DMS53 (cell line): ENCODE measurements around the gene SKIDA1.

Source experiments
- DNase-seq: peaks from one replicate; lab custom pipeline; 2025; lab: John Stamatoyannopoulos, UW

SKIDA1 gene

DNA sequence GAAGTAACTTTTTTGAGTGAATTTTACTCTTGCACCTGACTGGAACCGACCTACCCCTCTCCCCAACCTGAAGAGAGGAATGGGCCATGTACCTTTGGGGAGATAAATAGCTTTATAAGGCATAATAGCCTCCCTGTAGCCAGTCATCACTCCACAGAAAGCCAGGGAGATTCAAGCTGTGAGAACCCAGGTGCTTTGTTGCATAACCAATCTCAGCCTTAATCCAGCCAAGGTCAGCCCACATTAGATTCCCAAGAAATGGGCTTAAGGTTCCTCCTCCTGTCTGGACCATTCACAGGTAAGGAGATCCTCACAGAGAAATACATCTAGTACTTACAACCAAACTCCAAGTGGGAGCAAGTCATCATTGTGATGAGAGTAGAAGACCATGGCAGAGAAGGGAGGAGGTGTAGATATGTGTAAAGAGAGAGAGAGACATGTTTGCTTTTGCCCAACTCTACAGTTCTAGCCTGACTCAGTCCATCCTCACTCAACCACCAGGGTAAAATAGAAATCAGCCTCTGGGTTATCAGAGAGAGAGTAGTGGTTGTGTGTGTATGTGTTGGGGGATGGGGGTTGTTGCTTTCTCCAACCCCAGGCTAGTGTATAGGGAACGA, 23.6 kb downstream of the SKIDA1 start:
- DNase-seq: no peak

DNA sequence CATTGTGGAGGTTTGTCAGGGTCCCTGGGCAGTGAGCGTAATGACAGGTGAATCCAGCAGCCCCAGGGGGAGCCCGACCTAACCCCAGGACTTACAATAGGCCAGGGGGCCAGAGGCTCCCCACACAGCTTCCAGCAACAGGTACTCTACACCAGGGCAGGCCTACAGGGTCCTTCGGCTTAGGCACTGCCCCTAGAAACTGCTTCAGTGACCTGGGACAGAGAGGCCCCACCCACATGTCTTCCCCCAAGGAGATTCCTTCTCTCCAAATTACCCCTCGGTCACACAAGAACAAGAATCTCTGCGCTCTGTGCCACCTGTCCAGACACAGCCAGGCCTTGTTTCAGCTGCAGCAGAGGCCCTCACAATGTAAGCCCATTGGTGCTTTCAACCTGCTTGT, 24.4 kb downstream of the SKIDA1 start:
- no peak for DNase-seq

DNA sequence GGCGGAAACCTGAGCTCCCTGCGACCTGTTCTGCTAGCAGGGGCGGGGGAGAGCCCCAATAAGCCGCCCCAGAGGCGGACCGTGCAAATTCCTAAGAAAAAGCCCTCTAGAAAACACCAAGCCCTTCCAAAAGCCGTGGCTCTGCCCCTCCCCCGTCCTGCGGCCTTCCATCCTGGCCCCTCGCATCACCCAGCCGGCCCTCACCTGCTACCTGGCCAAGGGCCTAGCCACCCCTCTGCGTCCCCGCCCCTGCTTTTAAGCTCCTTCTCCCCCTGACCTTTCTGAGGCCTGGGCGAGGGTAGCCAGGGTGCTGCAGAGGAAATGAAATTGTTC, 24.9 kb downstream of the SKIDA1 start:
- no peak for DNase-seq

DNA sequence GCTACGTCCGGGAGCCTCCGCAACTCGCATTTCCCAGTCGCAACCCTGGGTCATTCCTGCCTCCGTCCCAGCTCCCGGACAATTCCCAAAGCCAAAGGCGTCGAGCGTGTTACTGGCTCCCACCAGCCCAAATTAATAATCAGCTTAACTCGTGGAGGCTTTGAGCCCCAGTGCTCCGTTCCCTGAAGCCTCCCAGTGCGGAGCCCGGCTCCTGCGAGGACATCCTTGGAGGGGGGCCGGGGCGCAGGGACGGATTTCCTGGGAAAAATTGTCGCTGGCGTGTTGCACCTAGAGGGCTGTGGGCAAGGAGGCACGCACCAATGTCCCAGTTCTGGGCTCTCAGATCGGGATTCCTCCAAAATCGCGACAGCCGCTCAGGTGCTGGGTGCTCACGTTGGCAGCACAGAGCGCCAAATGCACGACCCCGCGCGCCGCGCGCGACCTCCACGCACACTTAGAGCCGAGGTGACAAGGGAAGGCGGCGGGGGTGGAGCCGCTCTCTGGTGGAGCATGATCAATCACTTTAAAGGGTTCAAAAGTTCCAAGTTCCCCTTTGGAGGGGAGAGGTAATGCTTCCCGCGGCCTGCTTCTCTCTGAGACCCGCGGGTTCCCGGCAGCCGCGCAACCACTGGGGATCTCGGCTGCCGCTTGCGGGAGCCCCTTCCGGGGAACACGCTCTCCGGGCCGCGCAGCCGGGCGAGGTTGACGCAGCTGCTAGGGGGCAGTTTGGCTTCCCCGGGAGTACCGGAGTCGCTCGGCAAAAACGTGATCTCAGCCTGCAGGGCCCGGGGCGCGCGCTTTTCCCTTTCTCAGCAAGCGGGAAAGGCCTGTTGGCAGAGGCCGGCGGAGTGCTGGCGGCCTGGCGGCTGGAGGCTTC, 25.5 kb downstream of the SKIDA1 start:
- no peak for DNase-seq

DNA sequence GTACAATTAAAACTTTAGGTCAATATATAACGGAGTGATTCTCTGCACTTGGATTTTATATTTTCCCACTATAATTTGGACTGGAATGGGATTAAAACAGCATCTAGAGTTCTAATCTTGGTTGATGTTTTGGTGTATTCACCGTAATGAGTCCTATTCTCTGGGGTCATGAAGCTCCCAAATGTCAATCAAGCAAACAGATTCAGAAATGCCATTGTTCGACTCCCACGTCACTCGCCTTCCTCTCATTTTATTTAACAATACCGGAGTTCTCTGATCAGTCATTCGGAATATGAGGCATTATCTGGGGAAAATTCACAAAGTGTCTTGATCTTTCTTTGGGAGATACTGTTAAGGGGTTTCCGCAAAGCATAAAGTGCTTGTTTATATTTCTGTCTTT, 26.5 kb downstream of the SKIDA1 start:
- DNase-seq: no peak

DNA sequence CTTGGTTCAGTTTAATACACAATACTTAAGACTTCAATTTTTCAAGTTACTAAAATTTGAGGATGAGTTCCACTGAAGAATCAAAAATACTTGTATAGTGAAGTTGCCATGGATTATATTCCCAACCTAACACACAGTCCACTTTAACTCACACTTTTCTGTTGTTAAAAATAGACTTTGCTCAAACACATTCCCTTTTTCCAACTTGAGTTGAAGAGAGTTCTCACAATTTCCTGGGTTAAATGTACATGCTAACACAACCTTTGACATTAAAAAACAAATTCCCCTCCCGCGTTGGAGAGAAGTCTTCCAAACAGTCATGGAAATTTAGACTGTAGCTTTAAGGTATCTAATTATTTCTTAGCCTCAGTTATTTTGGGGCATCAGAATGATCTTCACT, 27.1 kb downstream of the SKIDA1 start:
- no peak for DNase-seq

DNA sequence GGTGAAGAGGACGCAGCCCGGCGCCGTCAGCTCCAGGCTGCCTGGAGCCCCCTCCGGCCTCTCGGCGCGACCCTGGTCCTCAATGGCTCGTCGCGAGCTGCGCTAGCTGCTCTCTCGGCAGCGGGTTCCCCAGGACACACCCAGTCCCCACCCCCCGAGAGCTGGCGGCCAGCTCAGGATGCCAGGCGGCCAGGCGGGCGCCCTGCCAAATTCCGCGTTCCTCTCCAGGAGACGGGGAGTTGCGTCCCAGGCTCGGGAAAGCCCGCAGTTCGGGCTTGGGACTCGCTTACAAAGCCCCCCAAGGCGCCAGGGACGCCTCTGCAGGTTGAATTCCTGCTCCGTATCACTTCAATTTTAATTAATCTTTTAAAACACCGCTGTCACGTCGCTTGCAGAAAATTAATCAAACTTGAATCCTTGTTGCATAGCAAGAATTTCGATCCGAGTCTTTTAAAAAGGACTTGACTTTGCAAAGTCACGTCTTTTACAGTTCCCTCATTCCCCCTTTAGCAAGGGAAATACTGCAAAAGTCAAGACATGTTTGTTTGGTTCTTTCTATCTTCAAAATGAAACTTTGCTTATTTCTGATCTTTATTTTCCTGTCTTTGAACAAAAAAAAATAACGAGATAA, 28.2 kb downstream of the SKIDA1 start:
- peak; percentile 87 for DNase-seq

DNA sequence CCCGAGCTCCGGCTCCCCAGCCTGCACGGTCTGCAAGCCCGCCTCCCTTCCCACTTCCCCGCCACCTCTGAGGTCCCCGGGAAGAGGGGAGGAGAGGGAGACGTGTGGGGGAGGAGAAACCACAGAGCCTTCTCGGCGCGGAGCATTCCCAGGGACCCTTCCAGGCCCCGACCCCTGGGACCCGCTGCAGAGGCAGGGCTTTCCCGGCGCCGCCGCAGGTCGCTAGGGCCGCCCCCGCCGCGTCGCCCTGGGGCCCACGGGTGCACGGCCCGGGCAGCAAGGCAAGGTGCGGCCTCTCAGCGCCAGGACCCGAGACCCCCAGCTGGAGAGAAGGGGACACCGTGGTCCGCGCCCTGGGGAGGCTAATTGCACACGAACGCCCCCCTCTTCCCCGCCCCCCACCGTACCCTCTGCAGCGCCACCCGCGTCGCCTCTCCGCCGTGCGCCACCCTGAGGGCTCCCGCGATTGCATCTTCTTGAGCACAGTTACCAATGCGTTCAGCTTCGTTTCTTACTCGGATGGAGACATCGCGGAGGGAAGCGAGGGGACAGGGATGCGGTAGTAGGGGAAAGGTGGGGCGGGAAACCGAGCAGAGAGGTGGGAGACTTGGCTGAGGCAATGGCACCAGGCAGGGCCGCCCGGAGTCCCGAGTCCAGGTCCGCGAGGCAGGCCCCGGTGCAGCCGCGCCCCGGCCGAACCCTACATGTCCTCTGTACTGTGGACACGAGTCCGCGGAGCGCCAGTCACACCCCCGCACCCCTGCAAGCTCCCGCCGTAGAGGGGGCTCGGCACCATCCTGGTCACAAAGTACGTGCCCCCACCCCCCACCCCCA, 28.9 kb downstream of the SKIDA1 start:
- peak; percentile 80 for DNase-seq

DNA sequence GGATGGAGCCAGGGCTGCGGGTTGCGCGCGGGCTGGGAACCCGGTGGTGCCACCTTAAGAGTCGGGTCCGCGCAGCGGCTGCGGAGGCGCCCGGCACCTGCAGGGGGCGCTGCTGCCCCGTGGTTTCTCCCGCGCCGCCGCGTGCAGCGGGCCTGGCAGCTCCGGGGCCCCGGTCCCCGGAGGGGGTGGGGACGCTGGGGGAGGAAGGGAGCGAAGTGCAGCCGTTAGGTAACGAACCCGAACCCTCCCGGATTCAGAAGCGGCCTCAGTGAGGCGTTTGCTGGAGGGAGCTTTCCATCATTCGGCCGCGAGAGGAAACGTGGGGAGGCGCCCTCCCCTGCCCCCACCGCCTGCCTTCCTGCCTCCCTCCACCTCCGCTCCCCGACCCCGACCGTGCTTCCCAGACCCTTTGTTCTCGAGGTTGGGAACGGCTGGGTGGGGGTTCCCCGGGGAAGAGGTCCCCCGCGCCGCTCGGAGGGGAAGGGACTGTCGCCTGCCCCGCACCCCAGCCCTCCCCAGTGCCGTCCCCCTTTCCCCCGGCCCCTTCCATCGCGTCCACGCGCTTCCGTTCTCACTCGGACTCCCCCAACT, 29.6 kb downstream of the SKIDA1 start:
- peak; percentile 93 for DNase-seq

DNA sequence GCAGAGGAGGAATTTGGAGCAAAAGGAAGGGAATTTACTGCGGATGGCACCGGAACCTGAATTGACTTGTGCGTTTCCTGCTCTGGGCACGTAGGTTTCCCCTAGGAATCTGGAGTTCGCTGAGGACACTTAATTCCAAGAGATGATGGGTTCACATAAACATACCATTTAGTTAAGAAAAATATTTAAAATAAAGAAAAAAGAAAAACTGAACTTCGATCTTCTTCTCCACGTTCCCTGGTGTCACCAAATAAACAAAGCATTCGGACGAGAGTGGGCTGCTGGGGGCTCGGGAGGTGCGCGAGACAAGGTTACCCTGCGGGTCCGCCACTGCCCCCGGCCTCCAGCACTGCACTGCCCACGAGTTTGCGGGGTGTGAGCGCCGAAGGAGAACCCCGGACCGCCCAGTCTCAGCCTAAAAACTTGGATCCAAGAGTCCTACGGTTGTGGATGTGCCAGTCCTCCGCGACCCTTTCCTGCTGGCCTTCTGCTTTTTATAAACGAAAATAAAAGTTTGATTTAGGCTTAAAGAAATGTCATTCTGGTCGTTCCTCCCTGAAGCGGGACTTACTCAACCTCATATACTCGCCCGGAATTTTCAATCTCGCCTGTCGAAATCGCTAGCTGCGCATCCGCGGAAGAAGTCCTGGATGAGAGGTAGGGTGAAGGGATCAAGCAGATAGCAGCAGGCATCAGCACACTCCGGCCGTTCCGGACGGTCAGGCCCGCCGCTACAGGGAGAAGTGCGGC, 30.3 kb downstream of the SKIDA1 start:
- no peak for DNase-seq

DNA sequence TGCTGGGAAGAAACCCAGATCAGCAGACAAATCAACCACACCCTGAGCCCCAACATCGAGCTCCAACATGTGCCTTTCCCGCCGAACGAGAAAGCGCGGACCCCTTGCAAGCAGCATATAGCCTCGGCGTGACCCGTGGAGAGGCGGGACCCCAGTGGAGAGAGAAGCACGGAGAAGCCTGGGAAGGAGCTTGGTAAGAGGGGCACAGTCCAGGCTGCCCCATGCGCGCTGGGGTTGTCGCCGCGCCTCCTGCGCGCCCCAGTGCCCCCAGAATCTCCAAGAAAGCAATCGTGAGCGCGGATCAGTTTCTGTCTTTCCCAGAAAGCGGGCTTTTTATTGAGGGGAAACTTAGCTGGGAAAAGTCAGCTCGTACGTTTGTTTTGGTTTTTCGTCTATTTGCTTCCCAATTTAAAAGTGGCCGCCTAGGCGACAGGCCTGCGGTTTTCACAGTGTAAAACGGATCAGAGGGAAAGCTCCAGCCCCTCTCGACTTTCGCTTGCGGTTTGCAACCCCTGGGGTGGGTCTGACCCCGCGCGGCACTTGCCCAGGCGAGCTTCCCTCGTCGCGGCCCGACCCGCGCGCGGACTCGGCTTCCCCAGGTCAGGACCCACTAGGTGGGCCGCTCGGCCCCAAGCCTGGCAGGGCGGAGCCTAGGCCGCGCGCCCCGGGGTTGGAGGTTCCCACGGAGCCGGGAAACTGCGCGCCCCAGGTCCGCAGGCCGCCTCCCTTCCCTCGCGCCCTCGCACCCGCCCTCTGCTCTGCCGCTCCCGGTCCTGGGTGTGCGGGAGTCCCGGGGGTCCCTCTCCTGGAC, 31.1 kb downstream of the SKIDA1 start:
- DNase-seq: peak; percentile 63

DNA sequence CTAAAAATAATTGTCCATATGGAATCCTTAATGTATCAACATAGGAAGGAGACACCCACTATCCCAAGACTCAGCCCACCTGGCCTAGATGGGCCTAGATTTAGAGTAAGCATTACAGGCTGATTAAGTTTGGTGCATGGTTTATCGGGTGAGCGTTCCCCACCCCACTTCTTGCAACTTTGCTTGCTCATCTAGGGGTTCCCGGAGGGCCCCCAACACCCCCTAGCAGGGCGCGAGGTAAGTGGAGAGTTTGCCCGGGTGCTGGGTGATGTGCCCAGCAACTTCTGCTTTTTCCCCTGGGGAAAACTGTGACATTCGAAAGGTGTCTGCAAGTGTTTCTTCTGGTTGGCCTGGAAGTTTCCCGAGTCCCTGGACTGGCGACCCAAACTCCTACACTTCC, 31.7 kb downstream of the SKIDA1 start:
- DNase-seq: no peak

DNA sequence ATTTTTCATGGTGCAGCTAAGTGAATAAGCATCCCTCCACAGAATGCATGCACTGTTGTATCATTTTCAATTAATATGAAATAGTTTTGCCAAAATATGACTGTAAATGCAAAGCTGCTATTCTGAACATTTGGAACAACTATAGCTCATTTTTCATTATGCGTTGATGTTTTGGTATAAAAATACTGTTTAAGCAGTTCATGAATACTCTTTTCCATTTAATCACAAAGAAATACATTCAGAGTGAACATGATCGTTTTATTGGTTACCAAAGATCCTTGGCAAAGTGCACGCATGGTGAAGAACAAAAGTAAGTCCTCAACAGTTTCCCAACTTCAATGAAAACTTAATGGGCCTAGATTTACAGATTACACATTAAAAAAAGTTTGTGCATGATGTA, 33.1 kb downstream of the SKIDA1 start:
- DNase-seq: no peak

DNA sequence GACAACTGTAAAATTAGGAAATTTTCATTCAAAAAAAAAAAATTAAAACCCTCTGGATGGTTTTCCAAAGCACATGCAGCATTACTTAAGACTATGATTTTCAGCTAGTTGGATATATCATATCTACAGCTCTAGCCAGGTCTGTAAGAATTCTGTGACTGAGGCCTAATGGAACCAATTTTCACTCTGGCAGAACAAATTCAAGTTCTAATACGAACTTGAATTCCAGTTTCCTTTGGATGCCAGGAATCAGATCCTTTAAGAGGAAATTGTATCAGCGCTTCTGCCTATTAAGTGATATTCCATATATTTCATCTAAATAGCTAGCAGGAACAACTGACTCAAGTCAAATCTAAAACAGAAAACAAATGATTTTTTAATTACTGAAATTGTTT, 34.8 kb downstream of the SKIDA1 start:
- no peak for DNase-seq

DNA sequence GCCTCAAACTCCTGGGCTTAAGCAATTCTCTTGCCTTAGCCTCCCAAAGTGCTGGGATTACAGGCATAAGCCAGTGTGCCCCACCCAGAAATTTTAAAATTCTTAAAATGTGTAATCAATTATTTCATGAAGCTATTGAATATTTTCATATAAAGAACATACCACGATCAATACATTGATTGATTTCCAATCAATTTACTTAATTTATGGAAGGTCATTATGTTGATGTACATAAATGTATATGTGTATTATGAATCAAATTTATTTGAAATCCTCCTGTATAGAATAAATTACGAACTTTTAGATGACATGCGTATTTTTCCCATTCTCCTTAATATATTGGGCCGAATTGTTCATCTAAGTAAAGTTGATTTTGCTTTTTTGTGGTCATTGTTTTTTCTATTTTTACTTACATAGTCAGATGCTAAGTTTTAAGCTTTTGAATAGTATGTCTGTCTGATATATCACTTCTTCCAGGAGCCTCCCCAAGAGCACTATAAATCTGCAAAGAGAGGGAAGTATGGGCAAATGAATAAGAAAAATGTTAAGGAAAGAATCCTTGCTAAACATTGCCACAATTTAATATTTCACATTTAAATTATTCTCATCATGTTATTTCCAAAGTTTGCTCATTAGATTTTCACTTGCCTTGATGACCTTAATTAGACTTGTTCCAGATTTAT, 35.3 kb downstream of the SKIDA1 start:
- DNase-seq: no peak

DNA sequence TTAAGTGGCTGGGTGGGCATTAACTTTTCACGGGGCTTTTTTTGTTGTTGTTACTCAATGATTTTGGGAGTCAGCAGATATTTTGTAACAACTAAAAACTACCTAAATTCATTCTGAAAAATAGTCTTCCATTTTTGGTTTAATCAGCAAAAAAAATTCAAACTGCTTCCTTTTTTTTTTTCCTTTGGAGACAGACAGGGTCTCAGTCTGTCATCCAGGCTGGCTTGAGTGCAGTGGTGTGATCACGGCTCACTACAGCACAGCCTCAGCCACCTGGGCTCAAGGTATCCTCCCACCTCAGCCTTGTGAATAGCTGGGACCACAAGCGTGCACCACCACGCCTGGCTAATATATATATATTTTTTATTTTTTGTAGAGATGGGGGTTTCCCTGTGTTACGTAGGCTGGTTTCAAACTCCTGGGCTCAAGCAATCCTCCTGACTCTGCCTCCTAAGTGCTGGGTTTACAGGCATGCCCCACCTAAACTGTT, 36.5 kb downstream of the SKIDA1 start:
- no peak for DNase-seq

DNA sequence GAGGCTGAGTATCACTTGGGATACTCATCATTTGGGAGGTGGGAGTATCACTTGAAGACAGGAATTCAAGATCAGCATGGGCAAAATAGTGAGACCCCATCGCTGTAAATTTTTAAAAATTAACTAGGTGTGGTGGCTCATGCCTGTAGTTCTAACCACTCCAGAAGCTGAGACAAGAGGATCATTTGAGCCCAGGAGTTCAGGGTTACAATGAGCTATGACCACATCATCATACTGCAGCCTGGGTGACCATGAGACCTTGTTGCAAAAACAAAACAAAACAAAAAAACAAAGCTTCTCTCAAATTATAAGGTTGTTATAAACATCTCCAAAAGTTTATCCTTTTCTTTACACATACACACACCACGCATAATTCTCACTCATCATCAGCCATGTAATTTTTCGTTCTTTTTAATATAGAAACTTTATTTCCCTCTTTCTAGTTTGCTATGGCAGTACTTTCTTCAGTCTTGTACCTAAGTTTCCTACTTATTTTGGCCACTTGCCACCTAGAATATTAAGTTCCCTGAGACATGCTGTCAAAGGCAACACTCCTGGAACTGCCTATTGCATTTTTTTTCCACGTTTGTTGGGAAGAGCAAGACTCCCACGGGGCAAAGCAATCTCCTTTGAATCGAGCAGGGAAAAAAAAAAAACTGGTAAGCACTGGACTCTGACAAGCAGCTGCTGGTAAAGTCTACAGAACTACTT, 37.1 kb downstream of the SKIDA1 start:
- DNase-seq: no peak

DNA sequence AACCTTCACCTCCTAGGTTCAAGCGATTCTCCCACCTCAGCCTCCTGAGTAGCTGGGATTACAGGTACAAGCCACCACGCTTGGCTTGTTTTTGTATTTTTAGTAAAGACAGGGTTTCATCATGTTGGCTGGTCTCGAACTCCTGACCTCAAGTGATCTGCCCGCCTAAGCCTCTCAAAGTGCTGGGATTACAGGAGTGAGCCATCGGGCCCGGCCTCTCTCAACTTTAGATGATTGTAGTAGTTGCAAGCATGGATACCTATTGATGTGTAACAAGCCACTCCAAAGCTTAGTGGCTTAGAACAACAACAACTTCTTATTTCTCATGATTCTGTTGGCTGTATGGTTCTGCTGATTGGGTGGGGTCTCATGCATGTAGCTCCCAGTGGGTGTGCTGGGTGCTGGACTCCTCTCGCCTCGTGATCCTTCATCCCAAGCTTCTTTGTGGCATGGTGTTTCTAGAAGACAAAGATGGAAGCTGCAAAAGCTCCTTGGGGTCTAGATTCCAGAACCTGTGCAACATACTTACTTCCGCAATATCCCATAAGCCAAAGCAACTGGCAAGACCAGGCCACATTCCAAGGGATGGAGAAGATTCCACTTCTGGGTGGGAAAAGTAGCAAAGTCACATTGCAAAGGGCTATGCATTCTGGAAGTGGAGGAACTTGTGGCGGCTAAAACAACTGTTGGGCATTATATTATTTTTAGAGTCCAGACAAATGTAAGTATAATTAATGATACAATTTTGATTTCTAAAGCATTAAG, 37.9 kb downstream of the SKIDA1 start:
- DNase-seq: no peak
